Body of pancreas (tissue), 4 donors: ENCODE measurements around the gene FCAMR. TPM values are rescaled to one million over a fixed set of nuclear protein-coding genes. Genes with fewer than 3 reads are reported as not detected.

Experiments used
- ATAC-seq: fragments of 150-250 bp; one replicate; pipeline ENCODE4 v1.9.1; 2016
- DNase-seq, 4 donors: peaks; one replicate each; pipeline ENCODE4 v3.0.0-alpha.2; 2019
- H3K27ac ChIP-seq, 4 donors: fragments of 200-600 bp; sonication (generic); 1 replicate in 3 of 4; 2 replicates in 1 of 4; pipeline versions ENCODE4 v1.5.1 to v1.6.1; 2016 to 2019; ENCODE audit warnings: mild to moderate bottlenecking in 1 of 4, mixed read lengths in 1 of 4, moderate library complexity in 1 of 4
- H3K27me3 ChIP-seq, 2 donors: fragments of 200-600 bp; sonication (generic); one replicate each; pipeline ENCODE4 v1.6.0; 2016; ENCODE audit warnings: mild to moderate bottlenecking in 1 of 2
- H3K36me3 ChIP-seq, 2 donors: fragments of 200-600 bp; sonication (generic); replicated peaks in 1 of 2; 2 replicates each; pipeline ENCODE4 v1.5.1; 2016; ENCODE audit warnings: low read depth in 2 of 2; ENCODE audit not compliant: insufficient read depth in 1 of 2
- H3K4me1 ChIP-seq: fragments of 200-600 bp; sonication (generic); one replicate; pipeline ENCODE4 v1.6.0; 2016
- H3K4me3 ChIP-seq, 2 donors: fragments of 200-600 bp; sonication (generic); 1 replicate in 1 of 2; 2 replicates in 1 of 2; pipeline ENCODE4 v1.5.1; 2016 to 2019
- H3K9me3 ChIP-seq, 3 donors: fragments of 200-600 bp; sonication (generic); 1 replicate in 2 of 3; 2 replicates in 1 of 3; pipeline ENCODE4 v1.5.1; 2016
- CTCF ChIP-seq, 7 experiments: fragments of 450-650 bp in 4 of 7; fragments of 200-600 bp in 3 of 7; sonication (generic) in 3 of 7; IDR thresholded peaks; one replicate each; pipeline ENCODE4 v1.5.1; 2016 to 2019; ENCODE audit warnings: antibody characterized with exemption in 7 of 7
- POLR2A ChIP-seq, 3 donors: fragments of 450-650 bp; IDR thresholded peaks; one replicate each; pipeline ENCODE4 v1.6.1; 2016; ENCODE audit warnings: antibody characterized with exemption in 3 of 3, mild to moderate bottlenecking in 2 of 3
- WGBS, 2 donors: methylation state at CpG; one replicate each; pipeline ENCODE4 v1.1.5; 2017; 5-methylcytosine and 5-hydroxymethylcytosine counted together
- intact Hi-C: fragments of 100-400 bp; cut with DNase I; formaldehyde crosslinking; loops from one replicate; pipeline ENCODE4 v1.15.1; 2023
- total RNA-seq, 2 donors: library from RNA; depleted of rRNA; stranded (reverse); fragments of >200 nt; gene quantifications; one replicate each; pipeline ENCODE4 v1.1.0, GENCODE V29; 2016

FCAMR gene
- total RNA-seq, 2 donors from 2014 or later: not detected

GRCh38 chr1:206965781-206966180 is 4.5 kb downstream of the FCAMR start:
- no peaks in the 10 kb centered on the region for H3K27me3 ChIP-seq
- DNase-seq: no peak
- TF ChIP-seq CTCF (IDR thresholded peaks at IDR 0.05): no peak
- TF ChIP-seq POLR2A (IDR thresholded peaks at IDR 0.05): no peak
- no peaks in the 10 kb centered on the region for H3K9me3 ChIP-seq
- H3K4me1 ChIP-seq: peaks cover 16% of the 10 kb centered on the region
- no peak overlapping the region for H3K27ac ChIP-seq
- 69 to 95% methylated on average over 2 of the region's 2 CpGs for WGBS, 2 donors
- H3K36me3 ChIP-seq: no peaks in the 10 kb centered on the region
- ATAC-seq: no peak
- intact Hi-C loops: no loop called here
- no peak overlapping the region for H3K4me3 ChIP-seq

GRCh38 chr1:206963740-206964139 is 6.5 kb downstream of the FCAMR start:
- intact Hi-C loops: no loop called here
- Histone ChIP-seq H3K36me3 (no peaks in the 10 kb centered on the region), H3K4me3 (no peak overlapping the region), H3K4me1 (peaks cover 5% of the 10 kb centered on the region), H3K27ac (no peak overlapping the region), H3K27me3 (no peaks in the 10 kb centered on the region), H3K9me3 (no peaks in the 10 kb centered on the region)
- DNase-seq: no peak
- TF ChIP-seq POLR2A (IDR thresholded peaks at IDR 0.05) (no peak), CTCF (IDR thresholded peaks at IDR 0.05) (no peak)
- 80 to 88% methylated on average over 1 of the region's 1 CpG for WGBS, 2 donors
- ATAC-seq: no peak

DNA sequence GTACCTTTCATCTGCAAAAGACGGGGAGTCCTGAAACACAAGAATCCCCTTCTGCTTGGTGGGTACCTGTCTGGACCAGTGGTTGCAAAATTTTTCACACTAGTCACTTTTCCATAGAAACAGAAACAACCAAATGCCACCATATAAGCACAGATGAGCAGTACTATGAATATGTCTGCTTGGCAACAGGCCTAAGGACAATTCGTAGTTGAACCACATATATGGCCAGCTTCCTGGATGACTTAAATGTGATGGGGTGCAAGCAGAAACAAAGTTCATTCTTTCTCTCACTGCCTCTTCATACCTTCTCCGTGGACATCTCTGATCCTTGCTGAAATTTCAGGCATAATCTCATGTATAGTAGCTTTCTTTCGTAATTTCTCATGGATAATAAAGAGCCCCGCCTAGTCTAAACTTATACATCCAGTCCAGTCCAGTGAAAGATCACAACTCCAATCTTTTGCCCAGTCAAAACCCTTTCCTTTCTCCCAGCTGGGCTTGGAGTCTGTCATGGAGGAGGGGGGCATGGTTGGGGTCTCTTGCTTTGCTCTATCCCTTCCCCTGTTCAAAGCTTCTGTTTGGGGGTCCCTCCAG is 7.0 kb downstream of the FCAMR start:
- 84 to 88% methylated on average over 5 of the region's 5 CpGs for WGBS, 2 donors
- no peak overlapping the region for H3K27ac ChIP-seq

GRCh38 chr1:206962272-206962671 is 8.0 kb downstream of the FCAMR start:
- Histone ChIP-seq H3K4me1 (no peaks in the 10 kb centered on the region), H3K4me3 (no peak overlapping the region), H3K36me3 (no peaks in the 10 kb centered on the region), H3K9me3 (no peaks in the 10 kb centered on the region), H3K27me3 (no peaks in the 10 kb centered on the region), H3K27ac (no peak overlapping the region)
- no peak for ATAC-seq
- TF ChIP-seq POLR2A (IDR thresholded peaks at IDR 0.05) (no peak), CTCF (IDR thresholded peaks at IDR 0.05) (no peak)
- WGBS, 2 donors: 93 to 94% methylated on average over 7 of the region's 7 CpGs
- no peak for DNase-seq
- intact Hi-C loops: no loop called here

More for the DNA sequence above, 7.0 kb downstream of the FCAMR start:
- H3K36me3 ChIP-seq: no peaks in the 10 kb centered on the region
- no peak for TF ChIP-seq POLR2A (IDR thresholded peaks at IDR 0.05)
- no peak for TF ChIP-seq CTCF (IDR thresholded peaks at IDR 0.05)
- no peak overlapping the region for H3K4me3 ChIP-seq
- peaks cover under 1% of the 10 kb centered on the region for H3K4me1 ChIP-seq
- intact Hi-C loops: no loop called here
- no peaks in the 10 kb centered on the region for H3K9me3 ChIP-seq
- H3K27me3 ChIP-seq: no peaks in the 10 kb centered on the region
- ATAC-seq (no peak), DNase-seq (no peak)

DNA sequence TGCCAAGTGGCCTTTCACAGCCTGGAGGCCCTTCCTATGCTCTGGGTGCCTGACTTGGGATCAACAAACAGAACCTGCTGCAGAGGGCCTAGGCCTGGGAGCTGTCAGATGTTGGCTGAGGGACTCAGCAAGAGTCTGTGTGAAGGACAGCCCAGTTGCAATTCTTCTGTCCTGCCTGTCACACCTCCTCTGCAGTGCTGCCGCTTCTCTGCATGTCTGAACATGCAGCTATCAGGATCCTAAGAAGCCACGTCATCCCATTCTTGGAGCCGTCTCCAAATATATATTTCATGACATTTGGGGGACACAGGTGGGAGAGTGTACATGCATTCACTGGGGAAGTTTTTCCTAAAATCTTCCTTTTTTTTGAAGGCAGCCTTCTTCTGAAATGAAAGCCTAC is 8.6 kb downstream of the FCAMR start:
- WGBS, 2 donors: 67% methylated on average over 3 of the region's 3 CpGs
- ATAC-seq (no peak), DNase-seq (no peak)
- no peaks in the 10 kb centered on the region for H3K4me1 ChIP-seq
- H3K9me3 ChIP-seq: no peaks in the 10 kb centered on the region
- no peak overlapping the region for H3K27ac ChIP-seq
- no peaks in the 10 kb centered on the region for H3K27me3 ChIP-seq
- intact Hi-C loops: no loop called here
- no peak overlapping the region for H3K4me3 ChIP-seq
- no peaks in the 10 kb centered on the region for H3K36me3 ChIP-seq
- no peak for TF ChIP-seq POLR2A (IDR thresholded peaks at IDR 0.05)
- no peak for TF ChIP-seq CTCF (IDR thresholded peaks at IDR 0.05)
